OCI-LY7 (cell line): Measurements from ENCODE around the gene CNGA4. TPM values are rescaled to one million over a fixed set of nuclear protein-coding genes. Genes with fewer than 3 reads are reported as not detected.

Source experiments
- BruUV-seq: library from RNA; stranded (reverse); fragments of 400-500 nt; replicated peaks from 2 replicates; lab custom pipeline; 2021; lab: Mats Ljungman, UMichigan
- CTCF ChIA-PET: fragments of 300-600 bp; sonication (Branson Sonifier 250); formaldehyde crosslinking; loops from one replicate; lab custom pipeline; 2022; ENCODE audit warnings: antibody characterized with exemption; ENCODE audit not compliant: unreplicated experiment; lab: Charles Lee
- POLR2A ChIA-PET: fragments of 300-600 bp; sonication (Branson Sonifier 250); formaldehyde crosslinking; loops from one replicate; lab custom pipeline; 2022; ENCODE audit warnings: antibody characterized with exemption; lab: Charles Lee
- DNase-seq: peaks from one replicate; pipeline ENCODE4 v3.0.0-alpha.2; 2015; ENCODE audit warnings: low spot score
- H2AFZ ChIP-seq: fragments of 200-600 bp; sonication (generic), shearing (Covaris generic); 2 replicates; pipeline ENCODE4 v1.6.1; 2014; ENCODE audit warnings: mild to moderate bottlenecking, antibody characterized with exemption, low read length, moderate library complexity
- H3K27ac ChIP-seq: fragments of 200-600 bp; sonication (generic); 2 replicates; pipeline ENCODE4 v1.5.1; 2014; ENCODE audit warnings: mixed run types, low read depth, mild to moderate bottlenecking, moderate library complexity, low read length, inconsistent platforms; ENCODE audit not compliant: poor library complexity, severe bottlenecking
- H3K36me3 ChIP-seq: fragments of 200-600 bp; sonication (generic); 2 replicates; pipeline ENCODE4 v1.6.1; 2014; ENCODE audit warnings: mild to moderate bottlenecking, antibody characterized with exemption, low read length, moderate library complexity, mixed read lengths; ENCODE audit not compliant: insufficient read depth
- H3K4me1 ChIP-seq: fragments of 200-600 bp; sonication (generic); 2 replicates; pipeline ENCODE4 v1.5.1; 2014; ENCODE audit warnings: mild to moderate bottlenecking, low read length; ENCODE audit not compliant: insufficient read depth, poor library complexity, severe bottlenecking
- H3K4me2 ChIP-seq: fragments of 200-600 bp; sonication (generic); 2 replicates; pipeline ENCODE4 v1.6.1; 2014; ENCODE audit warnings: mild to moderate bottlenecking, low read length
- H3K4me3 ChIP-seq: fragments of 200-600 bp; sonication (generic); 2 replicates; pipeline ENCODE4 v1.5.1; 2014; ENCODE audit warnings: mild to moderate bottlenecking, low read depth, low read length; ENCODE audit not compliant: poor library complexity, severe bottlenecking
- H3K79me2 ChIP-seq: fragments of 200-600 bp; sonication (generic); 2 replicates; pipeline ENCODE4 v1.6.1; 2016; ENCODE audit warnings: low read depth, mild to moderate bottlenecking, low read length, moderate library complexity, mixed read lengths; ENCODE audit not compliant: insufficient read depth
- H3K9me2 ChIP-seq: fragments of 200-600 bp; sonication (generic); 2 replicates; pipeline ENCODE4 v1.6.1; 2016; ENCODE audit warnings: mild to moderate bottlenecking, low read length, mixed read lengths; ENCODE audit not compliant: insufficient read depth
- H3K9me3 ChIP-seq: fragments of 200-600 bp; sonication (generic); 2 replicates; pipeline ENCODE4 v1.6.1; 2014; ENCODE audit warnings: mild to moderate bottlenecking, mixed run types, low read length, mixed read lengths
- H4K20me1 ChIP-seq: fragments of 200-600 bp; sonication (generic); 2 replicates; pipeline ENCODE4 v1.6.1; 2014; ENCODE audit warnings: mild to moderate bottlenecking, antibody characterized with exemption, low read length, moderate library complexity, mixed read lengths; ENCODE audit not compliant: insufficient read depth
- CTCF ChIP-seq: fragments of 200-600 bp; sonication (generic); conservative IDR thresholded peaks from 2 replicates; pipeline ENCODE4 v1.5.1; 2014; ENCODE audit warnings: mild to moderate bottlenecking, antibody characterized with exemption, low read length, moderate library complexity, mixed read lengths
- EZH2phosphoT487 ChIP-seq: fragments of 200-600 bp; sonication (generic); IDR thresholded peaks from 2 replicates; pipeline ENCODE4 v1.6.1; 2018; ENCODE audit warnings: low read depth, borderline replicate concordance, mild to moderate bottlenecking, mixed run types, antibody characterized with exemption, low read length, moderate library complexity, mixed read lengths
- intact Hi-C: fragments of 100-400 bp; cut with micrococcal nuclease; formaldehyde crosslinking; loops from one replicate; pipeline ENCODE4 v1.10.0; 2022; ENCODE audit not compliant: unreplicated experiment
- total RNA-seq, 2 experiments: library from RNA; depleted of rRNA in 1 of 2; stranded (reverse); fragments of >200 nt in 1 of 2; shearing (Covaris generic) in 1 of 2; gene quantifications; 2 replicates each; pipeline ENCODE4 v1.2.3, GENCODE V29; 2014 to 2022

The CNGA4 gene
- total RNA-seq, 2 experiments from 2014 or later, result 0.28 to 0.97 TPM

GRCh38 chr11:6205366-6205765, 33.5 kb upstream of the CNGA4 start, which contains the start of gene C11orf42:
Gene C11orf42 (plus strand): TSS chr11:6205557. CDS start chr11:6205616, 59 bp downstream.
- Histone ChIP-seq H3K9me2 (no peaks in the 10 kb centered on the region), H3K79me2 (no peaks in the 10 kb centered on the region), H4K20me1 (no peaks in the 10 kb centered on the region), H3K4me3 (no peak within 1 kb of the TSS), H3K4me2 (no peak within 1 kb of the TSS), H3K36me3 (peaks cover 8% of the 10 kb centered on the region), H3K9me3 (no peaks in the 10 kb centered on the region), H3K27ac (no peak within 1 kb of the TSS), H2AFZ (no peak within 1 kb of the TSS), H3K4me1 (no peaks in the 10 kb centered on the region)
- intact Hi-C loops, result no loop called here
- BruUV-seq, result no TSS peak
- ChIA-PET POLR2A (interaction anchor here (1.6 kb wide), 1 partner anchor 33 kb away, joined by 7 read pairs; the partner anchor contains the start of gene CNGA4), CTCF (no interaction called here)
- no peak for DNase-seq
- TF ChIP-seq EZH2phosphoT487 (no peak), CTCF (no peak)

DNA sequence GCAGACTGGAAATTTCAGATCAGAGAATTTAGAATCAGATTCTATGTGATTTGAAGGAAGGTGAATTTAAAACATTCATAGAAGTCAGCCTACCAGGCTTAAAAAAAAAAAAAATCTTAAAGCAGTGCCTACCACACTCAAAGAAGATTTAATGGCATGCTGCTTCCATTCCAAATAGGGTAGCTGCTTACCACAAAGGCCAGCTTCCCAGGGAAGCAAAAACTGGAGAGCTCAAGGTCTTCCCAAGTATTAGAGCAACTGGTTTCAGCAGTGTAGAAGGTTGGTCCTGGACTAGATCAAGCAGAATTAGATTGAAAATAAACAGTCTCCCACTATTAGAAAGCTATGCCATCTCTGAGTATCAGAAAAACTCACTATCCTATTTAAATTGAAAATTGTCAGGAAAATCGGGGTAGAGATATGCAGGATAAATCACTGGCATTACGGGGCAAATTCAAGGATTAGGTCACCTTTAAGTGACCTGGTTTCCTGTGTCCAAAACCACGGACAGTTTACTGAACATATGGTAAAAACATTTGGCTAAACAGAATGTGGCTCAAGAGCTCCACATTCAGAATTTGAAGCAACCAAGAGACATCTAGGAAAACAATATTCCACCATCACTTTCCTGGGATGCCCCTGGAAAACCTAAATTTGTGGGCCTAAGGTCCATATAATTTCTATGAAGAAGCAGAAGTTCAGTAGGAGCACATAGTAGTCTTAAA, 32.3 kb upstream of the CNGA4 start:
- POLR2A ChIA-PET, result interaction anchor here (0.6 to 1.6 kb wide), 5 partner anchors 9 to 239 kb away, joined by 4 to 8 read pairs (median 5); partner anchors contain the start of gene CNGA4
- Histone ChIP-seq H3K9me3 (no peaks in the 10 kb centered on the region), H3K36me3 (peaks cover 8% of the 10 kb centered on the region), H2AFZ (no peak overlapping the region), H3K4me1 (no peaks in the 10 kb centered on the region), H3K79me2 (no peaks in the 10 kb centered on the region), H3K4me2 (no peak overlapping the region), H3K4me3 (no peak overlapping the region), H3K9me2 (no peaks in the 10 kb centered on the region), H4K20me1 (no peaks in the 10 kb centered on the region), H3K27ac (no peak overlapping the region)
- BruUV-seq, result no TSS peak
- TF ChIP-seq EZH2phosphoT487, result no peak
- no peak for TF ChIP-seq CTCF
- intact Hi-C loops, result no loop called here
- CTCF ChIA-PET, result no interaction called here
- no peak for DNase-seq

GRCh38 chr11:6209801-6210200, 29.1 kb upstream of the CNGA4 start:
- Histone ChIP-seq H3K79me2 (no peaks in the 10 kb centered on the region), H3K9me2 (no peaks in the 10 kb centered on the region), H3K27ac (no peak overlapping the region), H3K4me1 (no peaks in the 10 kb centered on the region), H3K36me3 (peaks cover 17% of the 10 kb centered on the region), H4K20me1 (no peaks in the 10 kb centered on the region), H3K4me2 (no peak overlapping the region), H3K4me3 (no peak overlapping the region), H2AFZ (no peak overlapping the region), H3K9me3 (no peaks in the 10 kb centered on the region)
- ChIA-PET CTCF (no interaction called here), POLR2A (no interaction called here)
- no peak for TF ChIP-seq CTCF
- TF ChIP-seq EZH2phosphoT487, result no peak
- DNase-seq, result no peak
- no TSS peak for BruUV-seq
- intact Hi-C loops, result no loop called here
